Measurements from ENCODE around the gene WDR54.

WDR54 gene

DNA sequence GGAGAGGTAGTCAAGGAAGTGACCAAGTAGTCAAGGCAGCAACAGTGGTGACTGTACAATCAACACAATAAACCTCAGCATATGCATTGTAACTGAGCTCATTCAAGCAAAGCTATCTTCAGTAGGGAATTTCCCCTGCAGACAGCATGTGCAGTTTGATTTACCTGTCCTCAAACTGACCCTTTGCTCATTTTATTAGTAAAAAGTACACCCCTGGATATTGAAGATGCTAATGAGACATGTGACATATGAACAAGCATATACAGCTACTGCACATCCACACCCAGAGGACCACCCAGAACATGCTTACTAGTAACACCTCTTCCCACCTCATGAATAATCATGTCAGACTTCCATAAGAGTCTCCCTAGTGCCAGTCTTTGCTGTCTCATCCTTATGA is 15.5 kb upstream of the WDR54 start:
- Histone ChIP-seq H3K4me3 (ENCODE audit: low read depth, low read length) (no peak overlapping the region), H3K27ac (no peak overlapping the region), H3K27me3 (replicated peaks) (no peaks in the 10 kb centered on the region), H3K36me3 (replicated peaks) (no peaks in the 10 kb centered on the region)
- TF ChIP-seq CTCF (IDR thresholded peaks at IDR 0.05; ENCODE audit: low read depth, low read length, missing control alignments), result no peak
- in situ Hi-C loops (cut with HindIII; ENCODE audit: low pct_ligation_motif_present, low sequenced_read_pairs), result no loop called here
- peak; percentile 49 for DNase-seq

- DNase-seq, result no peak
- no peak overlapping the region for H3K27ac ChIP-seq
- H3K36me3 ChIP-seq (replicated peaks), result no peaks in the 10 kb centered on the region
- TF ChIP-seq CTCF (IDR thresholded peaks at IDR 0.05; ENCODE audit: low read depth, low read length, missing control alignments), result no peak
- H3K27me3 ChIP-seq (replicated peaks), result no peaks in the 10 kb centered on the region
- in situ Hi-C loops (cut with HindIII; ENCODE audit: low pct_ligation_motif_present, low sequenced_read_pairs), result no loop called here
- H3K4me3 ChIP-seq (ENCODE audit: low read depth, low read length), result no peak overlapping the region
Observed at GRCh38 chr2:74407682-74408081, 13.8 kb upstream of the WDR54 start.

- DNase-seq, result no peak
- H3K4me3 ChIP-seq (ENCODE audit: low read depth, low read length), result no peak overlapping the region
- TF ChIP-seq CTCF (IDR thresholded peaks at IDR 0.05; ENCODE audit: low read depth, low read length, missing control alignments), result no peak
- no peak overlapping the region for H3K27ac ChIP-seq
- H3K27me3 ChIP-seq (replicated peaks), result no peaks in the 10 kb centered on the region
- H3K36me3 ChIP-seq (replicated peaks), result no peaks in the 10 kb centered on the region
- in situ Hi-C loops (cut with HindIII; ENCODE audit: low pct_ligation_motif_present, low sequenced_read_pairs), result no loop called here
Observed at GRCh38 chr2:74413001-74413698, 8.4 kb upstream of the WDR54 start.

DNA sequence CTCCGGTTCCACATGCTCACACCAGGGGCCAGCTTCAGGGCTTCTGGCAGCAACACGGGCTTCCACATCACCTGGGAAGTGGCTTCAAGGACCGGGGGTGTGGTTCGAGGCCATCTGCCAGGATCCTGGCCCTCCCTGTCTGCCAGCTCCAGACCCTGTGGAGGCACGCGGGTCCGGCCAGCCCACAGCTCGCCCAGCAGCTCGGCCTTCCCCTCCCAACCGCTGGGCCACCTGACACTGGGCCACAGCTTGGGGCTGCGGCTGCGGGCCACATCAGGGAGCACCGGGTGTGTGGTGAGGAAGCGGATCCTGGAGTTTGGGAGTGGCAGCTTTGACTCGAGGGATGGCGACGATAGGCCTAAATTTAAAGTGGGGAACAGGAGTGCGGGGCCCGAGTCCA is 7.1 kb upstream of the WDR54 start:
- TF ChIP-seq CTCF (IDR thresholded peaks at IDR 0.05; ENCODE audit: low read depth, low read length, missing control alignments), result no peak
- in situ Hi-C loops (cut with HindIII; ENCODE audit: low pct_ligation_motif_present, low sequenced_read_pairs), result no loop called here
- no peak for DNase-seq
- no peaks in the 10 kb centered on the region for H3K27me3 ChIP-seq (replicated peaks)
- no peak overlapping the region for H3K27ac ChIP-seq
- peak overlapping the region; percentile 57 for H3K4me3 ChIP-seq (ENCODE audit: low read depth, low read length)
- H3K36me3 ChIP-seq (replicated peaks), result no peaks in the 10 kb centered on the region

DNA sequence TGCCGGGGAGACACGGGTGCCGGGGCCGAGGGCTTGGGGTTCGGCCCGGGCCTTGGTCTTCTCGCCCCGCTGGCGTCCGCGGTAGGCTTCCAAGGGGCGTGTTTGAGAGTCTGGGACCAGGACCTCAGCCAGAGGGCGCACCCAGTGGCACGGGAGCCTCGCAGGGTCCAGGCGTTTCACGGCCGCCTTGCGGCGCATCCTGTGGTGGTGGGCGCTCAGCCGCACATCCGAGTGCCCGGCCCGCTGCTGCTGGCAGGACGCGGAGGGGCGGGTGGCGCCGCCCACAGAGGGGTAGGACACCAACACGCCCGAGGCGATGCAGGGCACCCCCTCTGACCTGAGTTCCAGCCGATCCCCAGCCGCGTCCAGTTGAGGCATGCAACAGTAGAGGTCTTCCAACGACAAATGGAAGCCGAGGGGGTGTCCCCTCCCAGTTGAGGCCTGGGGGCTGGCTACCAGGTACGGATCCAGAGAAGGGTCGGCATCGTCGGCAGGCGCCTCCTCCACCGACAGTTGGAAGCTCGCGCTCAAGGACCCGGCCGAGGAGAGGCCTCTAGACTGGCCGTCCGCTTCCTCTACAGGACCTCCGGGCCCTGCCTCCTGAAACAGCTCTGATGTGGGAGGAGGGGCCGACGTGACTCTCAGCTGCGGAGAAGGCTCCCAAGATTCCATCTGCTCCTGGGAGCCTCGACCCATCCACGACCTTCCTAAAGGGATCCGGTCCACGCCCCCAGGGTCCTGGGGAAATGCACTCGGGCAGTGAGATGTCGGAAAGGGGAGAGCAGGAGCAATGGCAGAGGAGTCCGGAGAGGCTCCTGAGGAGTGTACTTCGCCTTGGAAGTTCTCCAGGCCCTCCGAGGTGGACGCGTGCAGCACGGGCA is 6.4 kb upstream of the WDR54 start:
- H3K27ac ChIP-seq, result no peak overlapping the region
- H3K4me3 ChIP-seq (ENCODE audit: low read depth, low read length), result peak overlapping the region; percentile 57
- peak; percentile 46 for TF ChIP-seq CTCF (IDR thresholded peaks at IDR 0.05; ENCODE audit: low read depth, low read length, missing control alignments)
- no peak for DNase-seq
- in situ Hi-C loops (cut with HindIII; ENCODE audit: low pct_ligation_motif_present, low sequenced_read_pairs), result no loop called here
- H3K27me3 ChIP-seq (replicated peaks), result no peaks in the 10 kb centered on the region
- H3K36me3 ChIP-seq (replicated peaks), result no peaks in the 10 kb centered on the region
